ENCODE results near the gene PRPF38A.

- TF ChIP-seq, protein P1, sequence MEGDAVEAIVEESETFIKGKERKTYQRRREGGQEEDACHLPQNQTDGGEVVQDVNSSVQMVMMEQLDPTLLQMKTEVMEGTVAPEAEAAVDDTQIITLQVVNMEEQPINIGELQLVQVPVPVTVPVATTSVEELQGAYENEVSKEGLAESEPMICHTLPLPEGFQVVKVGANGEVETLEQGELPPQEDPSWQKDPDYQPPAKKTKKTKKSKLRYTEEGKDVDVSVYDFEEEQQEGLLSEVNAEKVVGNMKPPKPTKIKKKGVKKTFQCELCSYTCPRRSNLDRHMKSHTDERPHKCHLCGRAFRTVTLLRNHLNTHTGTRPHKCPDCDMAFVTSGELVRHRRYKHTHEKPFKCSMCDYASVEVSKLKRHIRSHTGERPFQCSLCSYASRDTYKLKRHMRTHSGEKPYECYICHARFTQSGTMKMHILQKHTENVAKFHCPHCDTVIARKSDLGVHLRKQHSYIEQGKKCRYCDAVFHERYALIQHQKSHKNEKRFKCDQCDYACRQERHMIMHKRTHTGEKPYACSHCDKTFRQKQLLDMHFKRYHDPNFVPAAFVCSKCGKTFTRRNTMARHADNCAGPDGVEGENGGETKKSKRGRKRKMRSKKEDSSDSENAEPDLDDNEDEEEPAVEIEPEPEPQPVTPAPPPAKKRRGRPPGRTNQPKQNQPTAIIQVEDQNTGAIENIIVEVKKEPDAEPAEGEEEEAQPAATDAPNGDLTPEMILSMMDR (IDR thresholded peaks at IDR 0.05; ENCODE audit: low read depth, low read length, poor library complexity, severe bottlenecking), result no peak
- no peak for TF ChIP-seq EZH2phosphoT487 (IDR thresholded peaks at IDR 0.05; ENCODE audit: borderline replicate concordance, low read length)
Observed at GRCh38 chr1:52432807-52433206, 28.4 kb downstream of the PRPF38A start.
